ENCODE results near the gene JAK1. TPM values are rescaled to one million over a fixed set of nuclear protein-coding genes. Genes with fewer than 3 reads are reported as not detected.

JAK1 gene
- total RNA-seq, 1 donor from 2014 or later, result 156 TPM

- Histone ChIP-seq H3K4me3 (no peak overlapping the region), H3K9me3 (no peaks in the 10 kb centered on the region), H3K4me1 (peaks cover 27% of the 10 kb centered on the region), H3K27me3 (ENCODE audit: low read depth) (no peaks in the 10 kb centered on the region), H3K36me3 (no peaks in the 10 kb centered on the region), H3K27ac (no peak overlapping the region)
- intact Hi-C loops (cut with DNase I), result no loop called here
- ATAC-seq, result peak in 1 of 2 donors; percentile 17
- no peak for TF ChIP-seq CTCF (IDR thresholded peaks at IDR 0.05)
- no peak for DNase-seq
These were observed 1.0 kb upstream of the JAK1 start for GRCh38 chr1:64967381-64967780.

DNA sequence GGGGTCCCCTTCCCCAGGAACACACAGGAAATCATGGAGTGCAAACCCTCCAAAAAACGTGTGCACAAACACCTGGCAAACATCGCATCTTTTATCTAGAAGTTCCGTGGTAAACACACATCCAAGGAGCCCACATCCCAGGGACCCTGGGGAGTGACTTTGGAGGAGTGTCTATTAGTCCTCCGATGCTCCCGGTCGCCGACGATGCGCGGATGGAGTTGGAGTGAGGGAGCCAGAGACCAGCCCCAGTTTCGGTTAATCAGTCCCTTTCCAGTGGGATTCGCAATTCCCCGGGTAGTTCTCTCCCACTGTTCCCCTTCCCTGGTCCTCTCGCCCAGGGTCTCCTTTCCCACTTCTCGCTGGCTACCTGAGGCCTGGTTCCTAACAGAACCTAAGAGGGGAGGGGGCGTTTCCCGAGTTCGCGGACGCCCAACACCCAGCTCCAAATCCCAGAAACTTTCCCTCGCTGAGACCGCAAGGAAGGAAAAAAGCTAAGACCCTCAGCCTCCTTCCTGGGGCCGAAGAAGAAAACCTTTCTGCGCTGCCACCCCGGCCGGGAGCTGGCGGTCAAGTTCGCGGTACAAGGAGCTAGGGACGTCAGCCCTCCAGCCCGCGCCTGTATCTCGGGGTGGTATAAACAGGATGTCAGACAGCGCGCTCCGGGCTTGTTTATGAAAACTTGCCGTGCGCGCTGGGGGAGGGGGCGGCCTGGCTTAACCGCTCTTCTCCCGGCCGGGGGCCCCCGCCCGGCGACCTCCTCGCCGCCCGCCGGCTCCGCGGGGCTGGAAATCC is 787 bp downstream of the JAK1 start:
- TF ChIP-seq CTCF (IDR thresholded peaks at IDR 0.05), result no peak
- ATAC-seq, result peak; percentile 66 to 72
- peaks cover 45% of the 10 kb centered on the region for H3K4me1 ChIP-seq
- no peaks in the 10 kb centered on the region for H3K27me3 ChIP-seq (ENCODE audit: low read depth)
- no peaks in the 10 kb centered on the region for H3K9me3 ChIP-seq
- intact Hi-C loops (cut with DNase I), result no loop called here
- H3K4me3 ChIP-seq, result peak overlapping the region; percentile 91
- DNase-seq, result peak; percentile 88
- no peaks in the 10 kb centered on the region for H3K36me3 ChIP-seq
- H3K27ac ChIP-seq, result peak overlapping the region; percentile 97

DNA sequence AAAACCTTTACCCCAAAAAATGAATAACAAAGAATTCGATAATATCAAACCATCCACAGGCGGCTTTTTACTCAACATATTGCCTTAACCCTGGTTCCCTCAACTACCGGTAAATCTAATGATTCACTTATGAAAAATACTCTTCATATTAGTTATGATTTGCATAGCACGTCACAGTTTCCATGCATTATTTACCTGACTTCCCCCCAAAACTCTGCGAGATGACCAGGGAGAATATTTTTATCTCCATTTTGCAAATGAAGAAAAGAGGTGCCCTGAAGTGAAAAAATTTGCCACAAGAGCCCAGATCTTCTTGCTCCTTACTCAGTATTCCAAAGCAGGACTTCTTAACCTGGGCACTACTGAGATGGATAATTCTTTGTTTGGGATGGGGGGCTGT is 2.9 kb downstream of the JAK1 start:
- Histone ChIP-seq H3K27me3 (ENCODE audit: low read depth) (no peaks in the 10 kb centered on the region), H3K36me3 (no peaks in the 10 kb centered on the region), H3K9me3 (no peaks in the 10 kb centered on the region), H3K4me3 (no peak overlapping the region), H3K4me1 (peaks cover 58% of the 10 kb centered on the region), H3K27ac (no peak overlapping the region)
- ATAC-seq, result no peak
- no peak for TF ChIP-seq CTCF (IDR thresholded peaks at IDR 0.05)
- intact Hi-C loops (cut with DNase I), result no loop called here
- DNase-seq, result no peak

GRCh38 chr1:64962441-64962840 is 3.9 kb downstream of the JAK1 start:
- Histone ChIP-seq H3K4me3 (no peak overlapping the region), H3K36me3 (no peaks in the 10 kb centered on the region), H3K4me1 (peaks cover 68% of the 10 kb centered on the region), H3K27ac (no peak overlapping the region), H3K9me3 (no peaks in the 10 kb centered on the region), H3K27me3 (ENCODE audit: low read depth) (no peaks in the 10 kb centered on the region)
- no peak for ATAC-seq
- no peak for DNase-seq
- TF ChIP-seq CTCF (IDR thresholded peaks at IDR 0.05), result no peak
- intact Hi-C loops (cut with DNase I), result no loop called here

GRCh38 chr1:64961923-64962322 is 4.4 kb downstream of the JAK1 start:
- DNase-seq (no peak), ATAC-seq (no peak)
- Histone ChIP-seq H3K36me3 (no peaks in the 10 kb centered on the region), H3K9me3 (no peaks in the 10 kb centered on the region), H3K4me1 (peaks cover 69% of the 10 kb centered on the region), H3K27ac (no peak overlapping the region), H3K4me3 (no peak overlapping the region), H3K27me3 (ENCODE audit: low read depth) (no peaks in the 10 kb centered on the region)
- TF ChIP-seq CTCF (IDR thresholded peaks at IDR 0.05), result no peak
- intact Hi-C loops (cut with DNase I), result no loop called here
